HepG2 (cell line): ENCODE measurements around the gene TSPAN11. TPM values are rescaled to one million over a fixed set of nuclear protein-coding genes. Genes with fewer than 3 reads are reported as not detected.

ENCODE experiments used
- ATAC-seq: fragments of 200-7000 bp; cut with Tn5 transposase; 3 replicates; pipeline ENCODE4 v1.9.1; 2020; ENCODE audit warnings: mild to moderate bottlenecking, moderate library complexity
- BruUV-seq: library from RNA; stranded (reverse); fragments of 400-500 nt; replicated peaks from 2 replicates; lab custom pipeline; 2021; lab: Mats Ljungman, UMichigan
- CTCF ChIA-PET: fragments of 300-600 bp; formaldehyde crosslinking; extraction: SDS; loops from one replicate; lab custom pipeline; 2021; ENCODE audit warnings: low total read pairs, inconsistent platforms, low intra/inter-chr PET ratio; lab: Yijun Ruan, JAX
- POLR2A ChIA-PET: fragments of 350-600 bp; sonication (Branson Sonifier 250); formaldehyde crosslinking; loops from one replicate; lab custom pipeline; 2020; ENCODE audit warnings: antibody characterized with exemption, inconsistent platforms; lab: Yijun Ruan, JAX
- DNase-seq: peaks from one replicate; pipeline ENCODE4 v3.0.0-alpha.2; 2015; ENCODE audit warnings: low spot score
- FAIRE-seq: peaks from 3 replicates; lab custom pipeline; 2011; peaks lifted over from hg19 to GRCh38; lab: Jason Lieb, UNC
- H2AFZ ChIP-seq: one replicate; pipeline ENCODE4 v1.6.1; 2011; ENCODE audit warnings: low read length, inconsistent platforms
- H3K27ac ChIP-seq: fragments of 300-600 bp; 3 replicates; pipeline ENCODE4 v1.8.0; 2011; ENCODE audit warnings: mixed run types, mild to moderate bottlenecking, mixed read lengths, low read length, inconsistent platforms; ENCODE audit not compliant: insufficient read depth; ENCODE audit errors: extremely low read length
- H3K27me3 ChIP-seq, 2 experiments: fragments of 200-600 bp in 1 of 2; 2 replicates in 1 of 2; 3 replicates in 1 of 2; pipeline versions ENCODE4 v1.6.0 to v1.8.0; 2011; ENCODE audit warnings: low read length in 2 of 2, mild to moderate bottlenecking in 2 of 2, moderate library complexity in 2 of 2, inconsistent platforms in 1 of 2; ENCODE audit not compliant: insufficient read depth in 2 of 2, control insufficient read depth in 1 of 2
- H3K36me3 ChIP-seq, 2 experiments: fragments of 200-600 bp in 1 of 2; replicated peaks in 1 of 2; 2 replicates in 1 of 2; 3 replicates in 1 of 2; pipeline versions ENCODE4 v1.5.1 to v1.8.0; 2011; ENCODE audit warnings: low read length in 2 of 2, inconsistent platforms in 1 of 2; ENCODE audit not compliant: insufficient read depth in 2 of 2, control insufficient read depth in 1 of 2
- H3K4me1 ChIP-seq: 2 replicates; pipeline ENCODE4 v1.5.1; 2012; ENCODE audit warnings: low read length, inconsistent platforms; ENCODE audit not compliant: insufficient read depth
- H3K4me2 ChIP-seq: 2 replicates; pipeline ENCODE4 v1.6.0; 2011; ENCODE audit warnings: low read depth, low read length, inconsistent platforms
- H3K4me3 ChIP-seq, 3 experiments: fragments of 200-600 bp in 1 of 3; sonication (generic), shearing (Covaris generic) in 1 of 3; replicated peaks in 1 of 3; 2 replicates each; pipeline ENCODE4 v1.5.1; 2011 to 2016; ENCODE audit warnings: low read length in 3 of 3, inconsistent platforms in 2 of 3, low read depth in 2 of 3, mild to moderate bottlenecking in 2 of 3, control low read depth in 1 of 3, mixed read lengths in 1 of 3; ENCODE audit not compliant: insufficient read depth in 1 of 3
- H3K79me2 ChIP-seq: one replicate; pipeline ENCODE4 v1.6.1; 2011; ENCODE audit warnings: low read length, inconsistent platforms; ENCODE audit not compliant: insufficient read depth
- H3K9ac ChIP-seq: 2 replicates; pipeline ENCODE4 v1.6.0; 2011; ENCODE audit warnings: mild to moderate bottlenecking, low read depth, low read length, inconsistent platforms; ENCODE audit not compliant: insufficient read depth
- H3K9me3 ChIP-seq: 2 replicates; pipeline ENCODE4 v1.5.1; 2012; ENCODE audit warnings: mild to moderate bottlenecking, low read length
- H4K20me1 ChIP-seq: 2 replicates; pipeline ENCODE4 v1.6.0; 2011; ENCODE audit warnings: inconsistent platforms, mild to moderate bottlenecking, low read length, moderate library complexity; ENCODE audit not compliant: insufficient read depth
- HNF4A ChIP-seq: sonication (generic); formaldehyde crosslinking; IDR thresholded peaks from 2 replicates; pipeline ENCODE4 v1.4.0; 2020; ENCODE audit warnings: missing genetic modification reagents
- KIAA2018 ChIP-seq: sonication (generic); formaldehyde crosslinking; IDR thresholded peaks from 2 replicates; pipeline ENCODE4 v1.5.0; 2020; ENCODE audit warnings: mild to moderate bottlenecking, missing genetic modification reagents, borderline replicate concordance
- MIER3 ChIP-seq: IDR thresholded peaks from 2 replicates; pipeline ENCODE4 v1.6.1; 2016; ENCODE audit warnings: missing compliant biosample characterization, borderline replicate concordance
- MLX ChIP-seq: IDR thresholded peaks from 2 replicates; pipeline ENCODE4 v1.6.1; 2016
- SYNCRIP ChIP-seq: fragments of 200-400 bp; formaldehyde crosslinking; IDR thresholded peaks from 2 replicates; pipeline ENCODE4 v1.6.1; 2018; ENCODE audit warnings: mild to moderate bottlenecking, low read depth, low read length; ENCODE audit not compliant: insufficient read depth
- ZBTB3 ChIP-seq: sonication (generic); formaldehyde crosslinking; IDR thresholded peaks from 2 replicates; pipeline ENCODE4 v1.4.0; 2020; ENCODE audit warnings: low read depth, mild to moderate bottlenecking, moderate library complexity, missing genetic modification reagents, borderline replicate concordance
- ZMYM3 ChIP-seq: sonication (generic); formaldehyde crosslinking; IDR thresholded peaks from 2 replicates; pipeline ENCODE4 v1.5.1; 2020; ENCODE audit warnings: mild to moderate bottlenecking, missing genetic modification reagents
- ZNF138 ChIP-seq: sonication (generic); formaldehyde crosslinking; IDR thresholded peaks from 2 replicates; pipeline ENCODE4 v1.5.0; 2020; ENCODE audit warnings: mild to moderate bottlenecking, low read depth, missing genetic modification reagents
- ZNF549 ChIP-seq: sonication (generic); formaldehyde crosslinking; IDR thresholded peaks from 2 replicates; pipeline ENCODE4 v1.5.0; 2020; ENCODE audit warnings: missing genetic modification reagents
- ZNF629 ChIP-seq: sonication (generic); formaldehyde crosslinking; conservative IDR thresholded peaks from 2 replicates; pipeline ENCODE4 v1.5.0; 2020; ENCODE audit warnings: missing genetic modification reagents
- WGBS: methylation state at CpG from one replicate; pipeline ENCODE4 v1.1.6; 2017; ENCODE audit warnings: low lambda C conversion rate; 5-methylcytosine and 5-hydroxymethylcytosine counted together
- in situ Hi-C: cut with HindIII; loops from 2 replicates; pipeline ENCODE4 v1.10.0; 2017; ENCODE audit warnings: low pct_unique_long_range_greater_than_20kb; ENCODE audit not compliant: extremely low pct_ligation_motif_present
- intact Hi-C: fragments of 100-400 bp; cut with micrococcal nuclease; formaldehyde crosslinking; loops from one replicate; pipeline ENCODE4 v1.10.0; 2022; ENCODE audit not compliant: unreplicated experiment
- polyA plus RNA-seq, 8 experiments: library from polyadenylated mRNA; depleted of rRNA in 3 of 8; stranded (reverse) in 7 of 8; unstranded in 1 of 8; fragments of >200 nt; fragmentation: Illumina TruSeq in 4 of 8; extraction: Trizol in 4 of 8; gene quantifications; 2 replicates each; pipeline versions ENCODE4 v1.2.1 to v1.2.3, GENCODE V29; 2011 to 2016; ENCODE audit warnings: low read depth in 4 of 8, missing spikeins in 1 of 8, mixed read lengths in 1 of 8; ENCODE audit not compliant: insufficient read depth in 1 of 8
- total RNA-seq, 5 experiments: library from RNA; depleted of rRNA; stranded (reverse); fragments of >200 nt; fragmentation: Illumina TruSeq; extraction: Trizol; gene quantifications; 2 replicates each; pipeline ENCODE4 v1.2.3, GENCODE V29; 2016; ENCODE audit warnings: low read depth in 1 of 5

Gene TSPAN11
- total and polyA plus RNA-seq, 2 of the 13 experiments (the other 11 are each of a cell fraction or from before 2014, with no cell fraction given), result 0.01 to 0.07 TPM

DNA sequence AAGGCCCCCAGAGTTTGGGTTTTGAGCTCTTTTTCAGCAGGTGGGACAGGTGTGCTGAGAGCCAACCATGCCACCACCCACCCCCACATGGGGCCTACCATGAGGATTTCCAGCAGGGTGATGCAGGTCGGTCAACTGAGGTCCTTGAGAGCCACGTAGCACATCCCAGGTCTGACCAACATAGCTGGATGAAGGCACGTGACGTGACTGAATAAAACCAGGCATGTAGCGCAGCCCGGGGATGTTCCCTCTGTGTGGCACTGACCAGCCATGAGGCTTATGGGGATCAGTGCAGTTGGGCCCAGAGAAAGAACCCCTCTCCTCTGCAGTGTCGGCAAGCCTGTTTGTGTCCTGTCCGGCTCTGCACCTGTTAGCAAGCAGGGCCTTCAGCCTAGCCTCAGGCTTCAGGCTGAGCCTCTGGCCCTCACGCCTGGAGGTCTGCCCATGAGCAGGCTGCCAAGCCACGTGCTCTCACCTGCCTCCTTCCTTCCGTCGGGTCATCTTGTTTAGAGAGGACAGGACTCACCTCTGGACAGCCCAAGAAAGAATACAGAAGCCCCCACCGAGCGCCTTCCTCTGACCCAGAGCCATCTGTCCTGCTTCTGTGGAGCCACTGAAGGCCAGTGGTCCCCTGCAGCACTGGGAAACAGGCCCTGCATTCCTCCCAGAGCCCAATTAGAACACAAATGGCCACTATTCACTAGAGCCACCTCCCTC, 38.5 kb downstream of the TSPAN11 start:
- no peak for ATAC-seq
- intact Hi-C loops, result no loop called here
- FAIRE-seq, result no peak
- Histone ChIP-seq H3K27ac (no peak overlapping the region), H3K4me3 (no peak overlapping the region), H3K9ac (no peak overlapping the region), H3K9me3 (no peaks in the 10 kb centered on the region), H3K36me3 (no peaks in the 10 kb centered on the region), H4K20me1 (no peaks in the 10 kb centered on the region), H3K27me3 (peaks cover 6 to 36% of the 10 kb centered on the region in 2 experiments; a peak in 4 of 5 replicates), H3K4me2 (no peak overlapping the region), H3K4me1 (no peaks in the 10 kb centered on the region), H2AFZ (no peak overlapping the region), H3K79me2 (no peaks in the 10 kb centered on the region)
- WGBS, result 47% methylated on average over 11 of the region's 14 CpGs
- ChIA-PET CTCF (interaction anchor here (1.9 kb wide), 1 partner anchor 114 kb away, joined by 5 read pairs; no protein-coding TSS in a partner anchor), POLR2A (no interaction called here)
- TF ChIP-seq ZBTB3 (CRISPR knock-in tag) (no peak), SYNCRIP (no peak), ZNF138 (CRISPR knock-in tag) (no peak), KIAA2018 (no peak), ZNF629 (CRISPR knock-in tag) (no peak), HNF4A (CRISPR knock-in tag) (no peak), MIER3 (CRISPR knock-in tag) (no peak), ZNF549 (no peak), ZMYM3 (CRISPR knock-in tag) (no peak), MLX (CRISPR knock-in tag) (no peak)
- DNase-seq, result no peak
- in situ Hi-C loops, result no loop called here
- no TSS peak for BruUV-seq
